GM19467 (cell line): ENCODE data around the gene TUBGCP6.

Source experiments
- ATAC-seq: cut with Tn5 transposase; IDR thresholded peaks from one replicate; pipeline ENCODE4 v1.9.1; 2021; ENCODE audit warnings: mild to moderate bottlenecking, moderate library complexity; ENCODE audit not compliant: unreplicated experiment

The TUBGCP6 gene

DNA sequence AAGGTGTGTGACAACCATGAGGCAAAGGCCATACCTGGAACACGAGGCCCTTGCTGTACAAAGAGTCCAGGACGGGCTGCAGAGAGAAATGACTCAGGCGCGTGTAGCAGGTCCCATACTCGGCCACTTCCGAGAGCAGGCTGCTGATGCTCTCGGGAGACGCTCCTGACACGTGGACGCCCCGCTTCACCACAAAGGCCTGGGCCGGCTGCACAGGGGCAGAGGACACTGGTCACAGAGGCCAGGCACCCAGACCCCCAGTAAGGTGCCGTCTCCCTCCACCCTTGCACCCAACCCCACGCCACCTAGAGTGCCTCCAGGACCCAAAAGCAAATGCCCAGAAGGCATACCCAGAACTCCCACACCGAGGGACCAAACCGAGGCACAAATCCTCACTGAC, 15.5 kb downstream of the TUBGCP6 start:
- ATAC-seq, result no peak

DNA sequence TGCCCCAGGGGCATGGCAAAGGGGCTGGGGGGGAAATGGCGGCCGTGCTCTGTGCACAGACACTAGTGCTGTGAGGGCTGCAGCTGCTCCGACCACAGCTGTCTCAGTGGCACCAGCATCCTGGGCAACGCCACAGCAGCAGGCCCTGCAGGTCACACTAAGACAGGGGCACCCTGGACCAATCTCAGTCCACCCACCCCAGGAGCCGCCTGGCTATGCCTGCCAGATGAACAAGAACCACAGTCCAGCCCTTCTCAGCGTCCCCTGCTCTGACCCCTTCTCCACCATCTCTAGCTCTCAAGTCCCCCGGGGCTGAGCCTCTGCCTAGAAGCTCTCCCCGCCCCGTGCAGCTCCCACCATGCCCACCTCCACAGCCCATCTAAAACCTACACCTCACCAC, 16.5 kb downstream of the TUBGCP6 start:
- no peak for ATAC-seq

DNA sequence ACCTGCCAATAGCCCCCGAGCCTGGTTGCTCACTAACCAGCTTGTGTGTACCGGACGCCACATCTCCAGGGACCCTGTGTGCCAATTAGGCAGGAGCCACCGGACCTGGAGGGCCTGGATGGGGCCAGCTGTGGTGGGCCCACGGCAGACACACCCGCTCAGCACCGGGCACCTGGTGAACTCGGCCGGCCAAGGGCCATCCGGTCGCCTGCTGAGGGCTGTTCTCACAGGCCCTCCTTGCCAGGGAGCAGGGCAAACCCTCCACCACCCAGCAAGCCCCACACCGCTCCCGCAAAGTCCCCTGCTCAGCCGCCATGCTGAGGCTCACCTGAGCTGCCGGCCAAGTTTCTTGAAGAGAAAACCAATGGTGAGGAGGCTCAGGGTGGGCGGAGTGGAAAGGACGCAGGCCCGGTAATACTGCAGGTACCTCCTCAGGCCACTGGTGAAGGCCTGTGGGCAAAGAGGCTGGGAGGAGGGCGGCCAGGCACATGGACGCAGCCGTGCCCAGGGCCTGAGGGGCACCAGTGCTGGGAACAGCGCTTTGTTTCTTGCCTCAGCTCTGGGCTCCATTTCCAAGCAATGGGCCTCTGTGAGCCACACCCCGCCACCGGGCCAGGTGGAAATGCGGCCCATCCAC, 17.1 kb downstream of the TUBGCP6 start:
- ATAC-seq, result no peak

DNA sequence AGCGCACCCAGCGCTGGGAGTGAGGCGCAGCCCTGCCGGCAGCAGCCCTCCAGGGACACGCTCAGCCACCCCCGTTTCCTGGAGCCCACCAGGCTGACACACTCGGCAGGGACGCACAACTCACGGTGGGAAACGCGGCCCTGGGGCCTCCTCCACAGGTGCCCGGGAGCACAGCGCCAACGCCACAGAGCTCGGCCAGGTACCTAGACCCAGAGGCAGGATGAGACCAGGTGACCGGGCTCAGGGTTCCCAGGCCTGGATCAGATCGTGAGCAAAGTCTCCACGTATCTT, 18.0 kb downstream of the TUBGCP6 start:
- ATAC-seq, result no peak

DNA sequence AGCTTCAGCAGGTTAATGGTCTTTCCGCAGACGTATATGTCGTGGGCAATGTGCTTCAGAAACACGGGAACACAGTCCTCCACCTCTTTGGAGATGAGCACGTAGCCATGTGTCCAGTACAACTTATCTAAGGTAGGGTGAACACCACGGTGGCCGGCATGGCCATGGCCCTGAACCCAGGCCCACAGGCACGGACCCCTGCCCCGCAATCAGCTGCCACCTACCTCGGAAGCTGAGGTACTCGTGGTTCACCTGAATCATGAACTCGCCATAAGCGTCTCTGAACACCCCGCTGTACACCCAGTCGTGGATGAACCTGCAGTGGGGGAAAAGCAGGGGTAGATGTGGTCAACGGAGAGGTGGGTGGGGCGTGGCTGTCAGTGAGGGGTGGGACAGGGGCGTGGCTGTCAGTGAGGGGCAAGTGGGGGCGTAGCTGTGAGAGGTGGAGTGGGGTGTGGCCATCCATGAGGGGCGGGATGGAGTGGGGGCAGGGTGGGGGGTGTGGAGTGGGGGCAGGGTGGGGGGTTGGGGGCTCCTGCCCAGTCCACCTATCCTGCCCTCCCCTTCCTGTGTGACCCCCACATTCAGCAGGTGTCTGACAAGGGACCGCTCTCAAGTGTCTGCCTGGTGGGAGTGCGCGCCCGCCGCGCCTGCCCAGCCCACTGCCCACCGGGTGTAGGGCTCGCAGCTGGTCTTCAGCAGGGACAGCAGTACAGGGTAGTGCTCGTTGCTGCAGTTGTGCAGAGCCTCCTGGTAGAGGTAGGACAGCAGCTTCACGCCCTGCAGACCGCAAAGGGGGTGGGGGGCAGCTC, 18.6 kb downstream of the TUBGCP6 start:
- no peak for ATAC-seq

DNA sequence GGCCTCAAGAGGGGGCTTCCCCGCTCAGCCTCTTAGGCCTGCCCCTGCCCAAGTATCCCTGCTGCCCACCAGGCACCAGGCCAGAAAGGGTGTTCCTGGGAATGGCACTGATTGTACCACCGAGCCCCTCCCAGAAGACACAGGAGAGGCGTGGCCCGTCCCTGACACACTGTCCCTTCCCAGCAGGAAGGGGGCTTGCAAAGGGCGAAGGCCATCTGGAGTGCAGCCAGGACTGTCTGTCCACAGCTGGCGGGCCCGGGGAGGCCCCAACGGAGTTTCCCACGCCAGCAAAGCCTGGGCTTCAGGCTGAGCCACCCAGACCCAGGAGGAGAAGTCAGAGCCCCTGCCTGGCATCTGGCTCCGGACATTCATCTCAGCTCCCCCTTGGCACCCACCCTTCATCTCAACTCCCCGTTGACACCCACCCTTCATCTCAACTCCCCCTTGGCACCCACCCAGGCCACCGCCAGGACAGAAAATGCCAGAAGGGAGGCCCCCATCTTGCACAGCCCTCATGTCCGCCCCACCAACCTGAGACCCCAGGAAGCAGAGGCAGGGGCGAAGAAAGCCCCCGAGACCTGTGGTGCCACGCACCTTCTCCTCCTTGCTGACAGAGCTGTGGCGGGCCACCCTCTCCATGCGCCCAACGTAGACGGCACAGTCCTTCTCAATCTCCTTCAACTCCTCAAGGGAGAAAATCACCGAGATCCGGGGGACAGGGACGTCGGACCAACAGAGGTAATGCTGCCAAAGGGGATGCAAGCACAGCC, 19.4 kb downstream of the TUBGCP6 start:
- no peak for ATAC-seq

DNA sequence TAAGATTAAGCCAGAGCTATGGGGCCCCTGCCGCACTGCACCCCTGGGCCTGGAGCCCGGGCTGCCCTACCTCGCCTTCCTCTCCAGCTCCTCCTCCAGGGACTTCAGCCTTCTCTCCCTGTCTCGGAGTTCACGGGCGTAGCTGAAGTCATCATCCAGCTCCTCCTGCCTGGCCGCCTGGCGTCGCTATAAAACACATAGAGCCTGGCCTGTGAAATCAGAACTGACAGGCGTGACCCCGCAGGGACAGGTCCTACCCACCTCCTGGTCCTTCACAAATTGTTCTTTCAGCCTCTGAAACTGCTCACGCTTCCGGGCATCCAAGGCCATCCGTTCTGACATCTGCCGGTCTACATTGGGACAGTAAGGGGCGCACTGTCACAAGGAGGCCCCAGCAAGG, 20.8 kb downstream of the TUBGCP6 start:
- ATAC-seq, result no peak

DNA sequence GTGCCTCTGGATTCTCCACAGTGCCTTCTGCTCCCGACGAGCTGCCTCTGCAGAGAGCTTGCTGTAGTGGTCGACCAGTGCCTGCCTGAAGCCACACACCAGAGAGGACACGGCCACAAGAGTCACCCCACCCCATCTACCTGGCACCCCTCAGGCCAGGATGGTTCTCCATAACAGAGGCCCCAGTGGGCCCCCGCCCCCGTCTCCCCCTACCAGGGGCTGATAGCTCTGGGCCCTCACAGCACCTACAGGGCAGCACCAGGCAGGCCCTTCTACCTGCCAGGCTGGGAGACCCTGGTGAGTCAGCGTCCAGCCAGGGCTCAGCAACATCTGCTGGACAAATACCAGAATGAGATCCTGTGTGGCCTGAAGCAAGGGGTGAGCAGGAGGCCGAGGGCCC, 22.3 kb downstream of the TUBGCP6 start:
- no peak for ATAC-seq

DNA sequence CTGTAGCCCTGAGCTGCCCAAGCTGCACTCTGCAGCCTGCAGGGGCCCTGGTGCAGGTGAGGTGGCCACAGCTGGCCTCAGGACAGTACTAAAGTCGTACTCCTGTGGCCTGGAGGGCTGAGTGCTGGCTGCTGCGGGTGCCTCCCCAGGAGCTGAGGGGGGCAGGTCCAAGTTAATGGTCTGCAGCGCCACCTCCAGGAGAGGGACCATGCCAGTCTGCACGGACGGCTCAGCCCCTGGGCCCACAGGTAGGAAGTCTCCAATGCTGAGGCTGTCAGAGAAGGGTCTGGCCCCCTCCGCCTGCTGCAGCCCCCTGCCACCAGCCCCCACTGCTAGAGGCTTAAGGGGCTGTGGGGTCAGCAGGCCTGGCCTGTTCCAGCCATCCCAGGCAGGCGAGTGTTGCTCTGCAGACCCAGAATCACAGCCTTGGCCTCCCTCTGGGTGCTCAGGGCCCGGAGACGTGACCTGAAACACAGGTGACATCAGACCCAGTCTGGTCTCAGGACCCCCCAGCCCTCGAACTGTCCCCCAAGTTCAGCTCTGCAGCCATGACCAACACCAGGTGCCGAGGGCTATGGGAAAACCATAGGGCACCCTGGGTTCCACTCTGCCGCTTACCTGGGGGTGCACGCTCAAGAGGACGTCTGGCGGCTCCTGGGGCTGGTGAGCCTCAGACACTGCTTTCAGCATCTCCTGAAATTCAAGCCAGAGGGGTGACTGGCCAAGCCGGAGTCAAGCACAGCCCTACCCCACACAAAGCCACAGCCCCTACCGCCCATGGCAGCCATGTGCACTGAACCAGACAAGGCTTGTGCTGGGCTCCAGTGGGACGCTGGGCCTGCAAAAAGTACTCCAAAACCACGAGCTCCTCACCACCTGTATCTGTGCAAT, 23.2 kb downstream of the TUBGCP6 start:
- ATAC-seq, result no peak

DNA sequence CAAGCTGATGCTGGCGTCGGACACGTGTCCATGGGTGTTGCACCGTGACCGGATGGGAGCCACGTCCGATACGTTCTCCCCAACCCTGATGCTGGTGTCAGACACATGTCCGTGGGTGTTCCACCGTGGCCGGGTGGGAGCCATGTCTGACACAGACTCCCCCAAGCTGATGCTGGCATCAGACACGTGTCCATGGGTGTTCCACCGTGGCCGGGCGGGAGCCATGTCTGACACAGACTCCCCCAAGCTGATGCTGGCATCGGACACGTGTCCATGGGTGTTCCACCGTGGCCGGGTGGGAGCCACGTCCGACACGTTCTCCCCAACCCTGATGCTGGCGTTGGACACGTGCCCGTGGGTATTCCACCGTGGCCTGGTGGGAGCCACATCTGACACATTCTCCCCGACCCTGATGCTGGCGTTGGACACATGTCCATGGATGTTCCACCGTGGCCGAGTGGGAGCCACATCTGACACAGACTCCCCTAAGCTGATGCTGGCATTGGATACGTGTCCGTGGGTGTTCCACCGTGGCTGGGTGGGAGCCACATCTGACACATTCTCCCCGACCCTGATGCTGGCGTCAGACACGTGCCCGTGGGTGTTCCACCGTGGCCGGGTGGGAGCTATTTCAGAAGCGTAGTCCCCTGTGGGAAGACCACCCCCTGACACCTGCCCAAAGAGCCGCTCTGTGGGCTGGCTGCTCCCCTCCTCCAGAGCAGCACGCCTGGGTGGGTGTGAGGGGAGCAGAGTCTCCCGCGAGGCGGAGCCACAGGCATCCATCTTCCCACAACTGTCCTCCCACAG, 24.0 kb downstream of the TUBGCP6 start:
- ATAC-seq, result no peak

DNA sequence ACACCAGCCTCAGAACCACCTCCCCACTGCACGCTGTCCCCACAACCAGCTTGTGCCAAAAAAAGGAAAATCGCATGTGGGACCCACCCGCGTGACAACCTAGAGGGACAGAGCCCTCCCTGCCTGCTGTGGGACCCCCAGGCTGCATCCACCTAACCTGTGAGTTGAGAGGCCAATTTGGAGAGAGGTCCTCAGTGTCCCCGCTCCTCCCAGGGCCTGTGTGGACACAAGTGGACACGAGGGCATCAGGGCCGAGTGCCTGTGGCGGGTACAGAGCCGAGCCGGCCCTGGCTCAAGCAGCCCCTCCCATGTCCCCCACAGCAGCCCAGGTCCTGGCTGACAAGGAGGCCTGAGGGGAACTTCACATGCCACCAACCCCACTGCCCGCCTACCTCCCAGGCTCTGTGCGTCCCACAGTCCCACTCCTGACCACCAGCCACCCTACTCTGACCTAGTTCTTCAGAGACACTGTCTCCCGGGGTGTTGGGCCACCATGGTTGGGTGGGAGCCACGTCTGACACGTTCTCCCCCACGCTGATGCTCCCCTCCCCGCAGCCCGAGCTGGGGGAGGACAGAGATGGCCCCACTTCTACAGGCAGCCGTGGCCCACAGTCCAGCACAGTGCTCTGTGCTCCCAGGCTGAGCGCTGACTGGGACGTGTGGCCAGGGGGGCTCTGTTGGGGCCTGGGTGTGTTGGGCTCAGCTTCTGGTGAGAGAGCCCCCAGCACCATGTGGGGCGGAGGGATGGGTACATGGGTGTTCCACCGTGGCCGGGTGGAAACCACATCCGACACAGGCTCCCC, 24.8 kb downstream of the TUBGCP6 start:
- ATAC-seq, result no peak

DNA sequence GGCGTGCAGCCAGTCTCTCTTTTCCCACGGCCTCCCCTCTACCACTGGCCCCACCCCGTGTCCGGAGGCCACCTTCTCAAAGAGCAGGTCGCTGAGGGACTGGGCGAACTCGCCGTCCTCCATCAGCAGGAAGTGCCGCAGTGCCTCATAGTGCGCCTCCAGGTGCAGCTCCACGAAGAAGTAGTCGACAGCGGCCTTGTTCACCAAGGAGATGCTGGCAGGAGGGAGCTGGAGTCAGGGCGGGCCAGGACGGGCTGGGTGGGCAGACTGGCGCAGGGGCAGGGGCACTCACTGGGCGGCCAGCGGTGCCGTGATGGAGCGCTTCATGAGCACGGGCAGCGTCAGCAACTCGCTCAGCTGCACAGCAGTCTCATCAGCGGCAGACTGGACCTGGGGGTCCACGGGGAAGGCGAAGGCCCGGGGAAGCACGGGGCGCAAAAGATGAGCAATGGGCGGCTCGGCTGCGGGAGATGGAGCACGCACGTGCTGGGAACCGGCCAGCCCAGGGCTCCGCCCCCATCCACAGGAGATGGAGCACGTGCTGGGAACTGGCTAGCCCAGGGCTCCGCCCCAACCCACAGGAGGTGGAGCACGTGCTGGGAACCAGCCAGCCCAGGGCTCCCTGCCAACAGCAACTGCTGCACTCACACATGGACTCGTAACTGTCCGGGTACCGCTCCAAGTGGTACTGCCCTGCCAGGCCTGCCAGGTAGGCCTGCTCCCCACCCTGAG, 25.7 kb downstream of the TUBGCP6 start:
- no peak for ATAC-seq

DNA sequence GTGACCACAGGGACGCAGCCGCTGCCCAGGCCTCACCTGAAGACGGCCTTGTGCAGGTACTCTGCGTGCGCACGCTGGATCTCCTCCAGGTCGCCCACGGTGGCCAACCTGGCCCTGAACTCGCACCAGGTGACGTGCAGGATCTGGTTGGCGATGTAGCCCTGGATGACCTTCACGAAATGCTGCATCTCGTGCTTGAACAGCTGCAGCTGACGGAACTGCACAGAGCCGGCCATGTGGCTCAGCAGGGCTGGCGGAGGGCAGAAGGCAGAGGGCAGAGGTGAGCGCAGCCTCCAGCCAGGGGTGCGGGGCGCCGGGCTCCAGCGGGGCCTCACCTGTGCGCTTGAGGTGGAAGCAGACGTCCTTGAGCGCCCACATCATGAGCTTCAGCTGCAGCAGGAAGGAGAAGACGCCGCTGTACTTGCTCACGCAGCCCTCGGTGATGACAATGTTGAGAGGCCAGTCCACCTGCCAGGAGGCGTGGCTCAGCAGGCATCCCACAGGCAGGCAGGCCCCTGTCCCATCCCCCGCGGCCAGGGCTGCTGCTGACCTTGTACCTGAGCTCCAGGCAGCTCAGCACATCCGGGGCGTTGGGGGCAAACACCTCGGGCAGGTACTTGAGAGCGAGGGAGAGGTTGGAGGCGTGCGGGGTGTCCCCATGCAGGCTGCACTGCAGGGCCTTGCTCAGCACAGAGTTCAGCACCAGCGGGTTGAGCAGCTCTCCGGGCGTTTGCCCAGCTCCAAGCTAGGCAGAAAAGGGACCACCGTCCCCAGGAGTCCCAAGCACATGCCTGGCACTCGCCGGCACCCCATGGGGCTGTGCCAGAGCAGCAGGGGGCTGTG, 26.4 kb downstream of the TUBGCP6 start:
- no peak for ATAC-seq

DNA sequence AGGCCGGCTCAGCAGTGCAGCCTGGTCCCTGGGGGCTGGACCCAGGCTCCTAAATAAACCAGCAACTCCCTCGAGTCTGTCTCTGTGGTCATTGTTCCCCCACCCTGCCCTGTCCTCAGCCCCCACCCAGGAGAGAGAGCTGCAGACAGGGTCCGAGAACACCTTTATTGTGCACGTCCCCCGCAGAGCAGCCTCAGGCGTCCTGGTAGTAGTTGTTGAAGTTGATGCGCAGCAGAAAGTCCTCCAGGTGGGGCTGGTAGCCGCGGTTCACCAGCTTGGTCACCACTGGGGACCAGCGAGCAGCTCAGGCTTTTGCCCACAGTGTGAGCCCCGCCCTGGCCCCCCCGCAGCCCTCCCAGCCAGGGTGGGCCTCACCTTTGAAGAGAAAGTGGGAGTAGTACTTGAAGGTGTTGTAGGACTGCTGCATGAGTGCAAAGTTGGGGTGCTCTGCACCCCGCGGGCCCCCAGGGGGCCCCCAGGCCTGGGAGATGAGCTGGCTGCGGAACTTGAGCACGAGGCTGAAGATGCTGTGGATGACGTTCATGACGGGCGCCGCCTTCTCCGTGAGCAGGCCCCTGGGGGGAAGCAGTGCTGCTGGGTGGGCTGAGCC, 27.2 kb downstream of the TUBGCP6 start:
- no peak for ATAC-seq

DNA sequence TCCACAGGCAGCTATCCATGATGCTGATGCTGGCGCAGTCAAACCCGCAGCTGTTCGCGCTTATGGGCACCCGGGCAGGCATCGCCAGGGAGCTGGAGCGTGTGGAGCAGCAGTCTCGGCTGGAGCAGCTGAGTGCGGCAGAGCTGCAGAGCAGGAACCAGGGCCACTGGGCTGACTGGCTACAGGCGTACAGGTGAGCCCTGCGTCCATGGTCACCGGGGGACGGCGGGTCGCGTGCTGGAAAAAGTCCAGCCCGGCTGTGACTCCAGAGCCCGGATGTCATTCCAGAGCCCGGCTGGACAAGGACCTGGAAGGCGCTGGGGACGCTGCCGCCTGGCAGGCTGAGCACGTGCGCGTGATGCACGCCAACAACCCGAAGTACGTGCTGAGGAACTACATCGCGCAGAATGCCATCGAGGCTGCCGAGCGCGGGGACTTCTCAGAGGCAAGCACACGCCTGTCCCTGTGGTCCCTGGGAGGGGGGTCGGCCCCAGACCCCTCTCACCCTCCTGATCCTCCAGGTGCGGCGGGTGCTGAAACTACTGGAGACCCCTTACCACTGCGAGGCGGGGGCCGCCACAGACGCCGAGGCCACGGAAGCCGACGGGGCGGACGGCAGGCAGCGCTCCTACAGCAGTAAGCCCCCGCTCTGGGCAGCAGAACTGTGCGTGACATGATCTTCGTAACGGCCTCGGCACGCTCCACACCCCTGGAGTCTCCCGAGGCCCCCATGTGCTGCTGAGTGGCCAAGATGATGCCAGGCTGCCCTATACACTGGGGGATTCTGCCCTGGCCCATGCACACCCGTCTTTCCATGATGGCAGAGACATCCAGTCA, 27.9 kb downstream of the TUBGCP6 start:
- no peak for ATAC-seq

DNA sequence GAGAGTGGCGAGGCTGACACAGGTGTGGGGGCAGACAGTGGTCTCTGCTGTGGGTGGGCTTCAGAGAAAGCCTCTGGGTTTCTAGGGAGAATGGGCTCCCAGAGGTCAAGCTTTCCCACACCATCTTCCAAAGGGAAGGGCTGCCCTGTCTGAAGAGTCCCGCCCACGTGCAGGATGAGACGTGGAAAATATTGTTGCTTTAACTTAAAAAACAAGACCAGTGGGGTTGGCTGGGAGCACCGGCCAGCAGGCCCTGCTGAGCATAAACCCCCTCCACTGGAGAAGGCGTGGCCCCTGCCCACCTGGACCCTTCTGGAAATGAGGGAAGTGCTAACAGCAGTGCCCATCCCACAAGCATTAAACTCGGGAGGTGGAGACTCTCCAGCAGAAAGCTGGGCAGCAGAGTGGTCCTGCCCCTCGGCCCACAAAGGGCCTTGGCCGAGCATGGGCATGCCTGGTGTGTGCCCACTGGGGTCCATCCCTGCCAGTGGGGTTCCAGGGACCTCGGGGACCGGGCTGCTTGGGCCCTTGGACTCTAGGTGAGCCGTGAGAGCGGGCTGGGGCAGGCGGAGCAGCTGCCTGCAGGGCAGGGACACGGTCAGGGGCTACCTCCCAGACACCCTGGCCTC, 28.7 kb downstream of the TUBGCP6 start:
- no peak for ATAC-seq
